ENCODE measurements around the gene ZNF611.
A peak's percentile ranks its signal among the peaks of the same experiment; 100 is the strongest.
"Not testable (repeated sequence)": the region's sequence is repeated elsewhere in the genome, so short reads cannot be mapped to it uniquely, and the experiment has no call there.

The ZNF611 gene

DNA sequence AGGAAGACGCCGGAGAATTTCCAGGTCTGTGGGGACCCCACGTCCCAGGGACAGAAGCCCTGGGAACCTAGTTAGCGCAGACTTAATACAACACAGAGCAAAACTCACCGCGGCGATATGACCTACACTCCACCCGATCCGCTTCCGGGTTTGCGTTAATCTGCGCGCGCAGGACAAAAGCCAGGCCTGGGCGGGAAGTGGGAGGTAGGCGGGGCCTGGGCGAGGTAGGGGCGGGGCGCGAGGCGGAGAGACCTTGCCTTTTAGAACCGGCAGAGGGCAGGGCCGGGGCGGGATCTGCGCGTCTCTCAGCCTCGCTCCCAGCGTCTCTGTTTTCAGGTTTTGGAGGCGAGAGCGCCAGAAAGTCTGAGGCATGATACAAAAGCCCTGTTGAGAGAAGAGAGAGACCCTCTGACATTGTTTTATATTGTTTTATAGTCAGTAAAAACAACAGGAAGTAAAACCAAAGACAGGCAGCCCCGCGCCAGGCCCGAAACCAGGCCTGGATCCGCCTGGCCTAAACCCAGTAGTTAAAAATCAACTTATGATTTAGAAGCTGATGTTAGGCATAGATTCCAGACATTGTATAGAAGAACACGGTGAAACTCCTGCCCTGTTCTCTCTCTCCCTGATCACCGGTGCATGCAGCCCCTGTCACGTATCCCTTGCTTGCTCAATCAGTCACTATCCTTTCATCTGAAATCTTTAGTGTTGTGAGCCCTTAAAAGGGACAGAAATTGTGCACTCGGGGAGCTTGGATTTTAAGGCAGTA is at the start of gene ZNF611:
Gene ZNF611 (minus strand): TSS at position 152 of the 769 bp plus-strand sequence. CDS start 19,150 bp downstream, outside the sequence.
- DNase-seq (ENCODE audit: extremely low read depth in 1 of 2, low read depth in 1 of 2) = peak; percentile 96 to 100

- DNase-seq (ENCODE audit: extremely low read depth in 1 of 2, low read depth in 1 of 2) = not testable (repeated sequence)
Observed at GRCh38 chr19:52782864-52783263, 48.0 kb upstream of the ZNF611 start.

DNA sequence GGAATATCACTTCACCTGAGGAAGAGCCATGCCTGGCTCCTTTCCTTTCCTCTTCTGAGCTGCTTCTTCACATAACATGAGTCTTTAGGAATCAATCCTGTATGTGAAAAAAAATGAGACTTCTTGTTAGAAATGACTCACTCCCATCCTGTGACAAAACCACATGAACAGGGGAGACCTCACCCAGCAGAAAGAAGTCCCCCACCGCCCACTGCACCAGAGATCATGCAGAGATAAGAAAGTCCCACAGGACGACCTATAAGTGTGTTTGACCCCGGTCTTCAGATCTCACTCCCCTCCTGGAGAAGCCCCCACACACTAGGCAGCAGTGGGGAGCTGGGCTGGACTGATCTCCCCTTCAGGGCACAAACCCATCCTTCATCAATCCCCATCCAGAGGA is 44.0 kb upstream of the ZNF611 start:
- DNase-seq (ENCODE audit: extremely low read depth in 1 of 2, low read depth in 1 of 2) = no peak

DNA sequence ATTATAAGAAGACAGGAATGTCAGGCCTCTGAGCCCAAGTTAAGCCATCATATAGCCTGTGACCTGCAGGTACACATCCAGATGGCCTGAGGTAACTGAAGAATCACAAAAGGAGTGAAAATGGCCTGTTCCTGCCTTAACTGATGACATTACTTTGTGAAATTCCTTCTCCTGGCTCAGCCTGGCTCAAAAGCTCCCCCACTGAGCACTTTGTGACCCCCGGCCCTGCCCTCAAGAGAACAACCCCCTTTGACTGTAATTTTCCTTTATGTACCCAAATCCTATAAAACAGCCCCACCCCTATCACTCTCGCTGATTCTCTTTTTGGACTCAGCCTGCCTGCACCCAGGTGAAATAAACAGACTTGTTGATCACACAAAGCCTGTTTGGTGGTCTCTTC is 21.6 kb upstream of the ZNF611 start:
- DNase-seq (ENCODE audit: extremely low read depth in 1 of 2, low read depth in 1 of 2) = not testable (repeated sequence)

GRCh38 chr19:52749780-52750179 is 14.9 kb upstream of the ZNF611 start:
- no peak for DNase-seq (ENCODE audit: extremely low read depth in 1 of 2, low read depth in 1 of 2)

GRCh38 chr19:52748336-52748950 is 13.6 kb upstream of the ZNF611 start:
- DNase-seq (ENCODE audit: extremely low read depth in 1 of 2, low read depth in 1 of 2) = no peak

DNA sequence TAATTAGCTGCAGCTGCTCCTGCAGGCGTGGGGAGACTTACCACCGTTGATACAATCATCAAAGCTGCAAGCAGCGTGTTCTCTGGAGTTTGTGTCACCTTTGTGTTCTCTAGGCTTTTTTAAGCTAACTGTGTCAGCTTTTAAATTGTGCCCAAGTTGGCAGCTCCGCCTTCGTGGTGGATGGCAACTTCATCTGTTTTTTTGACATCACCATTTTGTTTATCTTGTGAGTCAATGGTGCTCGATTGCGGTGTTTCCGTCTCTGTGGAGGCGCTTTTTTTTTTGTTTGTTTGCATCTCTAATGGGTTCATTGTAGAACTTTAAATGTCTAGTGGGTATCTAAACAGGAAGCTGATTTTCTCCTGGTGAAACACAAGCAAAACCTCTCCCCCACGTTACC is 11.1 kb upstream of the ZNF611 start:
- not testable (repeated sequence) for DNase-seq (ENCODE audit: extremely low read depth in 1 of 2, low read depth in 1 of 2)

DNA sequence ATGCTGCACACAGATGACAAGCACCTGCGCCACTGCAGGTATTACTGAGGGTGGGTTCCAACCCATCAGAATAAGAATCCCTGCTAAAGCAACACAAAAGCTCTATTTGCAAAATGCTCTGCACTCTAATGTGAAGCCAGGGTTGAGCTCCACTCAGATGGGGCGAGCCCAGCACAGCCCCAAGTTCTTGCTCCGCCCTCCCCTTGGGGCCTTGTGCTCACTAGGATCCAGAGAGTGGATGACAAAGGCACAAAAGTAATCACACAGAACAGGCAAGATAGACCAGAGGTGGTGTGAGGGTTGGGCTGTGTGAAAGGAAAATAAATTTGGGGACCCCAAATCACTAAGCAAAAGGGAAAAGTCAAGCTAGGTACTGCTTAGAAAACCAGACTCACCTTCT is 8.2 kb upstream of the ZNF611 start:
- no peak for DNase-seq (ENCODE audit: extremely low read depth in 1 of 2, low read depth in 1 of 2)

DNA sequence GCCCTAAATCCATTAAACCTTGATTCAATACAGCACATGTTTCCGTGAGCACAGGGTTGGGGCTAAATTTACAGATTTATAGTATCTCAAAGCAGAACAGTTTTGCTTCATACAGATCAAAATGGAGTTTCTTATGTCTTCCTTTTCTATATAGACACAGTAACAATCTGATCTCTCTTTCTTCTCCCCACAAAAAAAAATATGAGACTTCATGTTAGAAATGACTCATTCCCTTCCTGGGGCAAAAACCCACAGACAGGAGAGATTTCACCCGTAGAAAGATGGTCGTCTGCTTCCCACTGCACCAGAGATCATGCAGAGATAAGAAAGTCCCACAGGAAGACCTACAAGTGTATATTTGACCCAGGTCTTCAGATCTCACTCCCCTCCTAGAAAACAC is 7.7 kb upstream of the ZNF611 start:
- no peak for DNase-seq (ENCODE audit: extremely low read depth in 1 of 2, low read depth in 1 of 2)

GRCh38 chr19:52741951-52742485 is 7.2 kb upstream of the ZNF611 start:
- DNase-seq (ENCODE audit: extremely low read depth in 1 of 2, low read depth in 1 of 2) = no peak

DNA sequence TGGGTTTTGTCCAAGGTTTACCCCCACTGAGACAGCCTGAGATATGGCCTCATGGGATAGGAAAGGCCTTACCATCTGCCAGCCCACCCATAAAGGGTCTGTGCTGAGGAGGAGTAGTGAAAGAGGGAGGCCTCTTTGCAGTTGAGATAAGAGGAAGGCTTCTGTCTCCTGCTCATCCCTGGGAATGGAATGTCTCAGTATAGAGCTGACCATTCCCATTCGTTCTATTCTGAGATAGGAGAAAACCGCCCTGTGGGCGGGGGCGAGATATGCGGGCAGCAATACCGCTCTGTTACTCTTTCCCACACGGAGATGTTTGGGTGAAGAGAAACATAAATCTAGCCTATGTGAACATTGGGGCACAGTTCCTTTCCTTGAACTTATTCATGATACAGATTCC is 6.5 kb upstream of the ZNF611 start:
- DNase-seq (ENCODE audit: extremely low read depth in 1 of 2, low read depth in 1 of 2) = not testable (repeated sequence)

DNA sequence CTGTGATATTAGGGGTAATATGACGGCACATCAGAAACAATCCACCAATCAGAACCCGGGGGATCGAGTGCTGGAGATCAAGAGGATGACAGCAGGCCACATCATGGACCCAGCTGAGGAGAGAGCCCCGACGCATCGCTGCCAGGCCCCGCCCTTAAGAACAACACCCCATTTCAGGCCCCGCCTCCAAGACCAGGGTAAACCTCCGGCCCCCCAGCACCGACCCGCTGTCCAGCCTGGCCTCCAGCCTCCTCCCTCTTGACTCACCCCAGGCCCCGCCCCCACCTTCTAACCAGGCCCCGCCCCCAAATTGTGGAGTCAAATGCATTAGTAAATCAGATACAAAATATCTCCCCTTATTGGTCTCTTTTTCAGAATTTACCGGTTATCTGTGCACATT is 4.7 kb upstream of the ZNF611 start:
- no peak for DNase-seq (ENCODE audit: extremely low read depth in 1 of 2, low read depth in 1 of 2)

DNA sequence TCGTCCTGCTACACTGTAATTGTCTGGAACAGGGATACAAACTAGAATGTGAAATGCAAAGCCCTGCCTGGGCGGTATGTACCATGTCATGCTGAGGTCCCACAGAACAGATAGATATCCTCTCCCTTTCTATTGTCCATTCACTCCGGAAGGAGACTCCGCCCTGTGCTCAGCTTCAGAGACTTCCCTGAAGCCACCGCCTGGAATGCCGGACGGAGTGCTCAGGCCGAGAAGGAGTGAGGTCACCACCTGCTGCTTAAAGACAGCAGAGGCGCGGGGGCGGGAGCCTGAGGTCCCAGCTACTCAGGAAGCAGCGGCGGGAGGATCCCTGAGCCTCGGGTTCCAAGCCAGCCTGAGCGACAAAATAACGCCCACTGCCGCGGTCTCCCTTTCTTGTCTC is 890 bp upstream of the ZNF611 start:
- no peak for DNase-seq (ENCODE audit: extremely low read depth in 1 of 2, low read depth in 1 of 2)

DNA sequence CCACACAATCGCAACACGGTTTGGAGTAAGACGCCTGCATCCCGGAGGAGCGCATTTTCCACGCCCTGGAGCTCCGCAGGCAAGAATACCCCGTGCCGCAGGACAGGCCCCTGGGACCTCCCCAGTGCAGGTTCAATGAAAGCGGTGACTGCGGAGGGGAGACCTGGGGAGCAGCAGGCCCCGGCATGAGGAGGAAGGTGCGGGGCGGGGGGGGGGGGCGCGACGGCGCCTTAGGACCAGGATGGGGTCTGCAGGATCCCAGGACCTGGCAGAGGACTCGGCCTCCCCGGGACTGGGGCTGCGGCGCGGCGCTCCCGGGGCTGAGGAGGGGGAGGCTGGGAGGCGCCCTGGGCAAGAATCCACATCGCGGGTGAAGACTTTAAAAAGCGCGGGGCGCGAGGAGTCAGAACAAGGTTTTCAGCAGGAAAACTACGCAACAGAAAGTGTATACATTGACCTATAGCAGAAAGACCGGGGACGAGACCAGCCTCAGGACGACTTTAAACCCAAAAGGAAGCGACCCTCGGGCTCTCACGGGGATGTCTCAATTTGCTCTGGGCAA is 432 bp downstream of the ZNF611 start:
- DNase-seq (ENCODE audit: extremely low read depth in 1 of 2, low read depth in 1 of 2) = no peak

DNA sequence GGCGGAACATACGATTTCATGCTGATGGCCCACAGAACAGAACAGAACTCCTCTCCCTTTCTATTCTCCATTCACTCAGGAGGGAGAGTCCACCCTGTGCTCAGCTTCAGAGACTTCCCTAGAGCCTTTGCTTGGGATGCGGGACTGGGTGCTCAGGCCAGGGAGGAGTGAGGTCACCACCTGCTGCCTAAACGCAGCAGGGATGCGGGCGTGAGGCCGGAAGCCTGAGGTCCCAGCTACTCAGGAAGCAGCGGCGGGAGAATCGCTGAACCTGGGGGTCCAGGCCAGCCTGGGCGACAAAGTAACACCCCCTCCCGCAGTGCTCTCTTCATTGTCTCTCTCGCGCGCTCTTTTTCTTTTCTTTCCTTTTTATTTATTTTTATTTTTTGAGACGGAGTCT is 8.8 kb downstream of the ZNF611 start:
- DNase-seq (ENCODE audit: extremely low read depth in 1 of 2, low read depth in 1 of 2) = not testable (repeated sequence)

DNA sequence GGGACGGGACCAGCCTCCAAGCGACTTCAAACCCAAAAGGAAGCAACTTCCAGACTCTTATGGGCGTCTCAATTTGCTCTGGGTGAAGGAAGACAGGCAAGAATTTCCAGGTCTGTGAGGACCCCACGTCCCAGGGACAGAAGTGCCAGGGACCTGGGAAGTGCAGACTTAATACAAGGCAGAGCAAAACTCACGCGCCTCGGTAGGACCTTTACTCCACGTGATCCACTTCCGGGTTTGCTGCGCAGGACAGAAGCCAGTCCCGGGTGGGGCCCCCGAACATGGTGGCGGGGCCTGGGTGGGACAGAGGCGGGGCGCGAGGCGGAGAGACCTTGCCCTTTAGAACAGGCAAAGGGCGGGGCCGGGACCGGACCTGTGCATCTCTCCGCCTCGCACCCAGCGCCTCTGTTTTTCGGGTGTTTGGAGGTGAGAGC is 9.3 kb downstream of the ZNF611 start:
- no peak for DNase-seq (ENCODE audit: extremely low read depth in 1 of 2, low read depth in 1 of 2)

DNA sequence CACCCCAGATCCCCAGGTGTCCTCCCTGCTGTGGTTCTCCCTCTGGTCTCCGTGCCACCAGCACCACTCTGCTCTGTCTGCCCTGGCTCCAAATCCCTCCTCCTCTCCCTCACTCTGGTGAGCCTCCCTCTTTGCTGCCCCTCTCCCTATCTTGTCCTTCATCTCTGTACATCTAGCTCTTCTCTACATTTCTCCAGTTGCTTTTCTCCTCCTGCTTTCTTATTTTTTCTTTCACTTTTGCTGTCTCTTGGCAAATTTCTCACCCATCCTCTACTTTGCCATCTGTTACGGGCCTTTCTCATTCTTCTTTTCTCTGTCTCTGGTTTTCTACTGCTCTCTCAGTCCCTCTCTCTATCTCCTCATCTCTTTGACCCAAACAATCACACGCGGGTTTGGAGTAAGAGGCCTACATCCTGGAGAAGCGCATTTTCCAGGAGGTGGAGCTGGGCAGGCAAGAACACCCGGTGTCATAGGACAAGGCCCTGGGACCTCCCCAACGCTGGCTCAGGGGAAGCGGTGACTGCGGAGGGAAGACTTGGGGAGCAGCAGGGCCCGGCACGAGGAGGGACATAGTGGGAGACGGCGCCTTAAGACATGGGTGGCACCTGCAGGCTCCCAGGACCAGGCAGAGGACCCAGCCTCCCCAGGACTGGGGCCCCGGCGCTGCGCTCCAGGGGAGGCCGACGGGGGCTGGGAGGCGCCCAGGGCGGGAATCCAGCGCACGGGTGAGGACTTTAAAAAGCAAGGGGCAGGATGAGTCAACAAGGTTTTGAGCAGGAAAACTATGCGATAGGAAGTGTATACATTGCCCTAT is 9.9 kb downstream of the ZNF611 start:
- DNase-seq (ENCODE audit: extremely low read depth in 1 of 2, low read depth in 1 of 2) = no peak

DNA sequence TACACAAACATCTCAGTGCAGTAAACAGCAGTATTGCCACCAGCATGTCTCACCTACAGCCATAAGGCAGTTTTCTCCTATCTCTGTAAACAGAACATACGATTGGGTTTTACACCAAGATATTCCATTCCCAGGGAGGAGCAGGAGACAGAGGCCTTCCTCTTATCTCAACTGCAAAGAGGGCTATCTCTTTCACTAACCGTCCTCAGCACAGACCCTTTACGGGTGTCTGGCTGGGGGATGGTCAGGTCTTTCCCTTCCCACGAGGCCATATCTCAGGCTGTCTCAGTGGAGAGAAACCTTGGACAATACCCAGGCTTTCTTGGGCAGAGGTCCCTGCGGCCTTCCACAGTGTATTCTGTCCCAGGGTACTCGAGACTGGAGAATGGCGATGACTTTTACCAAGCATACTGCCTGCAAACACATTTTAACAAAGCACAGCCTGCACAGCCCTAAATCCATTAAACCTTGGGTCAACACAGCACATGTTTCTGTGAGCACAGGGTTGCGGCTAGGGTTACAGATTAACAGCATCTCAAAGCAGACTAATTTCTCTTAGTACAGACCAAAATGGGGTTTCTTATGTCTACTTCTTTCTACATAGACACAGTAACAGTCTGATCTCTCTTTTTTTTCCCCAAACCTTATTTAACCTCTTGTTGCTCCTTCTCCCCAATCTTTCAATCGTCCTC is 10.8 kb downstream of the ZNF611 start:
- not testable (repeated sequence) for DNase-seq (ENCODE audit: extremely low read depth in 1 of 2, low read depth in 1 of 2)

- no peak for DNase-seq (ENCODE audit: extremely low read depth in 1 of 2, low read depth in 1 of 2)
Observed at GRCh38 chr19:52722062-52723003, 12.5 kb downstream of the ZNF611 start.
